HAP-1 (cell line): ENCODE measurements around the gene FEN1.

Source experiments
- DNase-seq, 2 experiments: peaks; one replicate each; pipeline ENCODE4 v3.0.0-alpha.2; 2016 to 2020; ENCODE audit warnings: low spot score in 2 of 2
- H3K27me3 ChIP-seq: fragments of 250-450 bp; sonication (Bioruptor Pico); 2 replicates; pipeline ENCODE4 v1.5.1; 2020; ENCODE audit warnings: low read depth, mild to moderate bottlenecking, moderate library complexity
- H3K36me3 ChIP-seq: fragments of 250-450 bp; sonication (Bioruptor Pico); replicated peaks from 2 replicates; pipeline ENCODE4 v1.5.1; 2020; ENCODE audit warnings: mild to moderate bottlenecking
- H3K4me1 ChIP-seq: fragments of 250-450 bp; sonication (Bioruptor Pico); 2 replicates; pipeline ENCODE4 v1.5.1; 2020; ENCODE audit warnings: mild to moderate bottlenecking
- H3K4me3 ChIP-seq: fragments of 250-450 bp; sonication (Bioruptor Pico); 2 replicates; pipeline ENCODE4 v1.5.1; 2020; ENCODE audit warnings: mild to moderate bottlenecking, moderate library complexity
- H3K9me3 ChIP-seq: fragments of 250-450 bp; sonication (Bioruptor Pico); 2 replicates; pipeline ENCODE4 v1.5.1; 2020; ENCODE audit warnings: mild to moderate bottlenecking, moderate library complexity
- in situ Hi-C: fragments of 300-500 bp; cut with MboI; formaldehyde crosslinking; loops from 3 replicates; pipeline ENCODE4 v1.14.3; 2020; ENCODE audit warnings: low sequenced_read_pairs, inconsistent platforms, mixed read lengths

The FEN1 gene

DNA sequence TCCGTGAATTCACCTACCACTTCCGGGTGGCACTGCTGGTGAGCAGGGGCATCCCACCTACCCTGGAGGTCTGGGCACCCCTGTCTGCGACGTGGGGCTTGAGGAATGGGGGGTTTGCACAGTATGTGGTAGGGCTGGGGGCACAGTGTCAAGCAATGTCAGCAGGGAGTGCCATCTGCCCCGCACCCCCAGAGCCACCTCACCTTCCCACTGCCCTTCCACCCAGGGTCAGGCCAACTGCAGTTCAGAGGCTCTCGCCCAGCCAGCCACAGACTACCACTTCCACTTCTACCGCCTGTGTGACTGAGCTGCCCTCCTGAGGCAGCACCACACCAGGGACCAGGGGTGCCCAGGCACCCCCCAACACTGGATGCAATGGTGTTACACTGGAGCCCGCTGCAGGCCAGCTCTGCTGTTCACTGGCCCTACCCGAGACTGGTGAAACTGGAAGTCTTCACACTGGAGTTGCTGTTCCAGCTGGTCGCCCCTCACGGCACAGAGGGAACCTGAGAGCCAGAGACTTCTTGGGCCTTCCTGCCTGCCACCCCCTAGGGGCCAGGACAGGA lies 6.8 kb upstream of the FEN1 start:
- in situ Hi-C loops = no loop called here
- DNase-seq = no peak
- no peak overlapping the region for H3K4me3 ChIP-seq
- peaks cover 47% of the 10 kb centered on the region for H3K36me3 ChIP-seq
- no peaks in the 10 kb centered on the region for H3K4me1 ChIP-seq
- no peaks in the 10 kb centered on the region for H3K27me3 ChIP-seq
- no peaks in the 10 kb centered on the region for H3K9me3 ChIP-seq

DNA sequence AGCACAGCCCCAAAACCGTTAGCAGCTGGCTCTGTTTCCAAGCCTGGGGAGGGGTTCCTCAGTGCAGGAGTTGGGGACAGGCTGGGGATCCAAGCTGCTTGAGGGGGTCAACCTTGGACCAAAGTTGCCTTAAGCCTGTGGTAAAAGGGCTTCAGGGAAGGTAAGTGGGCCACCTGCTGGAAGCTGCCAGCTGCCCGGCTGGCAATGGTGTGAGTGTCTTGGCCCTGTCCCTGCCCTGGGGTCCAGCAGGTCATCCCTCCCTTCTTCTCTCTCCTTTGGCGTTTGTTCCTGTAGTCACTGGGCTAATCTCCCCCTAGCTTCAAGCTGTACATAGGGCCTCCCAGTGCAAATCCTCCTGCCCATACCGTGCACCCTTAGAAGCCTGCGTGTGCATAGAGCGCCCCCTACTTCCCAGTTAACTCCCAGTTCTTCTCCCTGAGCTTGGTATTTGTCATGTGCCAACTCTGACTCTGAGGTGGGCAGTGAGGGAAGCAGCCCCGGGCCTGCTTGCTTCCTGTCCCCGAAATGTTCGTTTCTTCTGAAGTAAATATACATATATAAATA lies 4.7 kb upstream of the FEN1 start:
- Histone ChIP-seq H3K36me3 (peaks cover 47% of the 10 kb centered on the region), H3K4me1 (no peaks in the 10 kb centered on the region), H3K4me3 (no peak overlapping the region), H3K27me3 (no peaks in the 10 kb centered on the region), H3K9me3 (no peaks in the 10 kb centered on the region)
- in situ Hi-C loops = no loop called here
- peak in 1 of 2 experiments; percentile 59 for DNase-seq

DNA sequence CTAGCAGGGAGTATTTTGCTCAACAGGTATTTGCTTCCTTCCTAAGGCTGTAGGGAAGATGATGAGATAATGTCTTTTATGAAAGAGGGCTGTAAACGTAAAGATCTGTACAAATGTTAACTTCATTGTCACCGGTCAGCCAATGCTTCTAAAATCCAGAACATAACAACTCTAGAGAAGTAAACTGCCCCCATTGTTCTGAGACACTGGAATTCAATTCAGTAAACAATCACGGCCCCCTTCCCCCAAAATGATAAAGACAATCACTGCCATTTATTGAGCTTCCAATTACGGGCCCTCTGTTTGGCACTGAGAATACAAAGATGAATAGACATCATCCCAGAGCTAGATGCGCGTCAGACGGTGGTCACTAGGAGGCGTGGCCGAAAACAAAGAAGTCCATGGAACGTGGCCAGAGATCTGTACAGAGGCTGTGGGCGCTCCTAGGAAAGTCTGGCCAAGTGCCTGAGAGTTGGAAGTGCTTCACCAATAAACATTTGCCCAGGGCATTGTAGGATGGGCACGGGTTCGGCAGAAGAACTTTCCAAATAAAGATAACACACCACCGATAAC lies 888 bp upstream of the FEN1 start:
- H3K36me3 ChIP-seq = peaks cover 70% of the 10 kb centered on the region
- in situ Hi-C loops = no loop called here
- H3K4me1 ChIP-seq = peaks cover 13% of the 10 kb centered on the region
- H3K9me3 ChIP-seq = no peaks in the 10 kb centered on the region
- no peaks in the 10 kb centered on the region for H3K27me3 ChIP-seq
- peak overlapping the region; percentile 95 for H3K4me3 ChIP-seq
- DNase-seq = peak; percentile 74 to 85

DNA sequence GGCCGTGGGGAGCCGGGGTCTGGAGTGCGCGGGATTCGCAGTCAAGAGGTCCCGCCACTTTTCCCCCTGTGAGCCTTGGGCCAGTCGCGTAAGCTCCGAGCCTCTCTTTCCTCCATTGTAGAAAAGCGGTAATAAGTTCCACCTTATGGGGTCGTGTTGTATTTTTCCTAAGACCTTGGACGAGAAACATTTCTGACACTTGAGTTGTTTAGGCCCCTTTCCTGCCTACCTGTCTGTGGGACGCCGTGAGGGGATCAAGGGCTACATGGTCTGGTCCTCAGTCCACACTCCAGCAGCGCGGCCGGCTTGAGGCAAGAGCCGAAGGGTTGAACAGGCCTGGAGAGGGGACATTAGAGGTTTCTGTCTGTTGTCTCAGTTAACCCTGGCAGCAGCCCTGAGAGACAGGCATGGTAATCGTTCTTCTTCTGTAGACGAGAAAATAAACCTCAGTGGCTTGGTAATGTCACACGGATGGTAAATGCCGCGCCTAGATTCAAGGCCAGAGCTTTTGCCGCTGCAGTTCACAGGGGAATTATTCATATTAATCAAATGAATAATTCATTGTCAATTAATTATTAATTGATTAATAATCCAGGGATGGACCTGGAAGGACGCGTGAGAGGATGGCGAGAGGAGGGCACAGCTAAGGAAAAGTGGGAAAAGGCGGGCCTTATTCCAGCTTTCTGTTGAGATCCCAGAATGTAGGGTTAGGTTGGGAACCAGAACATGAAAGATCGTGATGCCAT lies 545 bp downstream of the FEN1 start:
- peaks cover 62% of the 10 kb centered on the region for H3K36me3 ChIP-seq
- H3K9me3 ChIP-seq = no peaks in the 10 kb centered on the region
- peaks cover 18% of the 10 kb centered on the region for H3K4me1 ChIP-seq
- peak overlapping the region; percentile 95 for H3K4me3 ChIP-seq
- no peaks in the 10 kb centered on the region for H3K27me3 ChIP-seq
- DNase-seq = peak in 1 of 2 experiments; percentile 31
- in situ Hi-C loops = no loop called here

DNA sequence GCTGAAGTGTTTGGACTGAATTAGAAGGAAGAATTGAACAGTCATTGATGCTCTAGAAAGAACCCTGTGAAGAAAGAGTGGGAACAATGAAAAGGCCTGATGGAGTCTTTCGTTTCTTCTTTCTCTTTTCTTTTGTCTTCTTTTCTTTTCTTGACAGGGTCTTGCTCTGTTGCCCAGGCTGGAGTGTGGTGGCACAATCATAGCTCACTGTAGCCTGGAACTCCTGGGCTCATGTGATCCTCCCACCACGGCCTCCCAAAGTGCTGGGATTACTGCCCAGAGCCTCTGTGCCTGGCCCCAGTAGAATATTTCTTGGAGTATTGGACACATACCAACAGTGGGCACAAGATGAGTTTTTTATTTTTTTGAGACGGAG lies 1.1 kb downstream of the FEN1 start:
- H3K36me3 ChIP-seq = peaks cover 56% of the 10 kb centered on the region
- peaks cover 18% of the 10 kb centered on the region for H3K4me1 ChIP-seq
- no peak for DNase-seq
- no peaks in the 10 kb centered on the region for H3K9me3 ChIP-seq
- H3K4me3 ChIP-seq = peak overlapping the region; percentile 95
- in situ Hi-C loops = no loop called here
- H3K27me3 ChIP-seq = no peaks in the 10 kb centered on the region

DNA sequence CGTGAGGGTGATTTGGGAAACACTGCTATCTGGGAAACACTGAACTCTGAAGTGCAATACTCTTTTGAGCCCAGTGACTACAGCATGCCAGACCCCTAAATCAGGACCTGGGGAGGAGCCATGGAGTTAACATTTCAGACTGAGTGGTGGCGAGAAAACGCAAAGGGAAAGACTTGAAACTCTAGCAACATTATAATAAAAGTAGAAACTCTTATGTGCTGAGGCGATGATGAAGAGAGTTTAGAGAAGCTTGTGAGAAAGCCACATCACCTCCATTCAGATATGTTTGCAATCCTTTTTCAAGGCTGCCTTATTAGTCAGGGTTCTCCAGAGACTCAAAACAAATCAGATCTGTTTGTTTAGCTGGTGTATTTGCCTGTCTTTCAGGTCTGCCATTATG lies 1.9 kb downstream of the FEN1 start:
- peaks cover 54% of the 10 kb centered on the region for H3K36me3 ChIP-seq
- H3K27me3 ChIP-seq = no peaks in the 10 kb centered on the region
- H3K4me1 ChIP-seq = peaks cover 18% of the 10 kb centered on the region
- peak overlapping the region; percentile 95 for H3K4me3 ChIP-seq
- in situ Hi-C loops = no loop called here
- no peak for DNase-seq
- H3K9me3 ChIP-seq = no peaks in the 10 kb centered on the region

DNA sequence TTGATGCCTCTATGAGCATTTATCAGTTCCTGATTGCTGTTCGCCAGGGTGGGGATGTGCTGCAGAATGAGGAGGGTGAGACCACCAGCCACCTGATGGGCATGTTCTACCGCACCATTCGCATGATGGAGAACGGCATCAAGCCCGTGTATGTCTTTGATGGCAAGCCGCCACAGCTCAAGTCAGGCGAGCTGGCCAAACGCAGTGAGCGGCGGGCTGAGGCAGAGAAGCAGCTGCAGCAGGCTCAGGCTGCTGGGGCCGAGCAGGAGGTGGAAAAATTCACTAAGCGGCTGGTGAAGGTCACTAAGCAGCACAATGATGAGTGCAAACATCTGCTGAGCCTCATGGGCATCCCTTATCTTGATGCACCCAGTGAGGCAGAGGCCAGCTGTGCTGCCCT lies 2.7 kb downstream of the FEN1 start:
- DNase-seq = no peak
- in situ Hi-C loops = no loop called here
- peaks cover 18% of the 10 kb centered on the region for H3K4me1 ChIP-seq
- H3K4me3 ChIP-seq = no peak overlapping the region
- no peaks in the 10 kb centered on the region for H3K9me3 ChIP-seq
- H3K27me3 ChIP-seq = no peaks in the 10 kb centered on the region
- peaks cover 51% of the 10 kb centered on the region for H3K36me3 ChIP-seq

DNA sequence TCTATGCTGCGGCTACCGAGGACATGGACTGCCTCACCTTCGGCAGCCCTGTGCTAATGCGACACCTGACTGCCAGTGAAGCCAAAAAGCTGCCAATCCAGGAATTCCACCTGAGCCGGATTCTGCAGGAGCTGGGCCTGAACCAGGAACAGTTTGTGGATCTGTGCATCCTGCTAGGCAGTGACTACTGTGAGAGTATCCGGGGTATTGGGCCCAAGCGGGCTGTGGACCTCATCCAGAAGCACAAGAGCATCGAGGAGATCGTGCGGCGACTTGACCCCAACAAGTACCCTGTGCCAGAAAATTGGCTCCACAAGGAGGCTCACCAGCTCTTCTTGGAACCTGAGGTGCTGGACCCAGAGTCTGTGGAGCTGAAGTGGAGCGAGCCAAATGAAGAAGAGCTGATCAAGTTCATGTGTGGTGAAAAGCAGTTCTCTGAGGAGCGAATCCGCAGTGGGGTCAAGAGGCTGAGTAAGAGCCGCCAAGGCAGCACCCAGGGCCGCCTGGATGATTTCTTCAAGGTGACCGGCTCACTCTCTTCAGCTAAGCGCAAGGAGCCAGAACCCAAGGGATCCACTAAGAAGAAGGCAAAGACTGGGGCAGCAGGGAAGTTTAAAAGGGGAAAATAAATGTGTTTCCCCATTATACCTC lies 3.3 kb downstream of the FEN1 start:
- Histone ChIP-seq H3K9me3 (no peaks in the 10 kb centered on the region), H3K4me1 (peaks cover 18% of the 10 kb centered on the region), H3K4me3 (no peak overlapping the region), H3K36me3 (peaks cover 53% of the 10 kb centered on the region), H3K27me3 (no peaks in the 10 kb centered on the region)
- in situ Hi-C loops = no loop called here
- DNase-seq = no peak

DNA sequence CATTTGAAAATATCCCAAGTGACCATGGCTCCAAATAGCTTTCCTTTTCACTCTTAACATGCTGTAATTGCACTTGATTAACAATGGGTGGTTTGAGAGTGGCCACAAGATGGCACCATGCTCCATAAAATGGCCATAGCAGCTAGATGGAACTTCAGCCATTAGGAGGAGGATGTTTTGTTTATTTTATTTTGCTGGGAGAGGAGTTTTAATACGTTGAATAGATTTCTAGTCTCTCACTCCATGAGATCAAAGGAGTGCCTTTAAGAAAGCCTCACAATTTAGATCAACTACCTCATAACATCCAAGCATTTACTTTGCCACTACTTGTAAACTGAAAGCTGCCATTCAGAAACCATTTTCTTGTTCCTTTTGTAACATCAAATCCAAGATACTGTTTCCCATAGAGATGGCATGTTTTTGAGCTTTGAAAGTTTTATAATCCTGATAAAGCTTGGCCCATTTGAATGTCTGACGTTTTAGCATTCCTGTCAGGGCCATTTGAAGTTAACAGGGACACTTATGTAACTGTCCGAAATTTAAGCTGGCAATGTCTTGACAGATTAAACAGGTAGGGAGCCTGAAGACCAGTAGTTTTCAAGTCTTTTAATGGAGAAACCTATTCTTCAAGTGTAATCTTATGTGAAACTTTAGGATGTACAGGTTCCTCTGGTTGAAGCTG lies 4.7 kb downstream of the FEN1 start:
- in situ Hi-C loops = no loop called here
- Histone ChIP-seq H3K9me3 (no peaks in the 10 kb centered on the region), H3K36me3 (peaks cover 66% of the 10 kb centered on the region), H3K4me1 (peaks cover 18% of the 10 kb centered on the region), H3K27me3 (no peaks in the 10 kb centered on the region), H3K4me3 (no peak overlapping the region)
- peak; percentile 76 to 79 for DNase-seq

DNA sequence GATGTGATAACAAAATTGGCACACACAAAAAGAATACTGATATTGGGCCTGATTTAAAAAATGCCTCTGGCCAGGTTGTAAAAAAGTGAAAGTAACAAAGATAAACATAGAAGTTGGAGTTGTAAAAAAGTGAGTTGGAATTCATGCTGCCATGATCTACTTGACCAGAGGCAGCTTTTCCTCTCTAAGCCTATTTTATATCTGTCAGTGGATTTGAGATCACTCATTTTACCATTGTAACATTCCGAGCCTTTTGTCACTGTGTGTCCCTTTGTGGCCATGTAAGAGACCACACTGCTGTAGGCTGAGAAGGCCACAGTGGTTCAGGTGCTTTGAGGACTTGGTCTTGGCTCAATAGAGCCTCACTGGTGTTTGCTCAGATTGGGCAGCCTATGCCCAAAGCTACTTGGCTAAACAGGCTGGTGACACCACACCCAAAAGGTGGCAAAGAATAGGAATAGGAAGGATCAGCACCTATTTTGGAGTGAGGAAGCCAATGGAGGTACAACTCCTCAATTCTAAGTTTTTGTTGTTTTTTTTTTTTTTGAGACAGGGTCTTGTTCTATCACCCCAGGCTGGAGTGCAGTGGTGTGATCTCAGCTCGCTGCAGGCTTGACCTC lies 7.1 kb downstream of the FEN1 start:
- in situ Hi-C loops = no loop called here
- DNase-seq = no peak
- Histone ChIP-seq H3K36me3 (peaks cover 78% of the 10 kb centered on the region), H3K9me3 (no peaks in the 10 kb centered on the region), H3K4me1 (peaks cover 5% of the 10 kb centered on the region), H3K27me3 (no peaks in the 10 kb centered on the region), H3K4me3 (no peak overlapping the region)

DNA sequence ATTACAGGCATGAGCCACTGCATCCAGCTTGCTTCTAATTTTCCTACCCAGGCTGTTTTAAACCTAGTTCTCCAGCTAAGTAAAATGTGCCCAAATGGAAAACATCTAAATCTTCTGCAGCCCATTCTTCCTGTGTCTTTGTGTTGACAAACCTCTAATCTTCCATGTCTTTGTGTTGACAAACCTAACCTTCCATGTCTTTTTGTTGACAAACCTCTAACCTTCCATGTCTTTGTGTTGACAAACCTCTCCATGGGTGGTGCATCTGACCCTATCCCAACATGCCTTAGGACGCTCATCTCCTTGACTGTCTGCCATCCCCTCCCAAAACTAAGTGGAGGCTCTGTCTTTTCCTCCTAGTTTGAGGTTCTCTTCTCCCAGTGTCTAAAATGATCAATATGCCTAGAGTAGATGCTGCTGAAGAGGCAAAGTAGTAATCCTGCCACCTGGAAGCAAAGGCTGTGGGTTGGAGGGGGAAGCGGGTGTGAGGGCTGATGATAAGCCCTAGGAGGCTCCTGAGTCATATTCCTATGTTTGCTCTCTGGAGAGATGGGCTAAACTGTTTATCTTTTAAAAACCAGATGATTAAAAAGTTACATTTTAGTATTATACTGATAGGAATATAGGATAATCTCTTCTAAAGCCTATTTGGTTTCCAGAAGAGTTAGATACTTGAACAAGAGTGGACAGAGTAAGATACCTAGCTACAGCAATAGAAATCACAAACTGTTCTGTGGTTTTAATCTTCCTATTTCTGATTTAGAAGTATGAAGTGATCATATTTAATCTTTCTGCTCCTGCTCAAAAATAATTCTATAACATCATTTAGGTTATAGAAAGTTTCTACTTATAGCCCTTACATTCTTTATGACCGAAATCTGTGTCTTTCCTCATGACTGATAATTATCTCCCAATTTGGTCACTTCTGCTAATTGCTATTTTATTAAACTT lies 7.9 kb downstream of the FEN1 start:
- in situ Hi-C loops = no loop called here
- Histone ChIP-seq H3K4me3 (no peak overlapping the region), H3K9me3 (no peaks in the 10 kb centered on the region), H3K27me3 (no peaks in the 10 kb centered on the region), H3K36me3 (peaks cover 78% of the 10 kb centered on the region), H3K4me1 (peaks cover 5% of the 10 kb centered on the region)
- no peak for DNase-seq

DNA sequence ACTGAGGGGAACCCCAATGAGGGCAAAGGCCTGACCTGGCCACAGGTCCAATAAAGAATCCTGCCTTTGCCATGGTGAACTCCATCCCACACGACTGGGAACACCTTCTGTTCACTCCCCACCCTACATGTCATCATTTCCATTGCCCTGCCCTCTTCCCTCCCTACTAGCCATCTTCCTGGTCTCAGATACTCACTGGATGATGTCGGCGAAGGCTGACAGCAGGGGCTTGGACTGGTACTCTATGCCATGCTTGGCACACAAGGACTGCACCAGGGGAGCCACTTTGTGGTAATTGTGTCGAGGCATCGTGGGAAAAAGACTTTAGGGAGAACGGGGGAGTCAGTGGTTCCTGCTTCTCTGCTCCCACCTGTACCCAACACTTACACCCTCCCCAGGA lies 9.9 kb downstream of the FEN1 start:
- H3K27me3 ChIP-seq = no peaks in the 10 kb centered on the region
- H3K4me1 ChIP-seq = peaks cover under 1% of the 10 kb centered on the region
- in situ Hi-C loops = no loop called here
- H3K4me3 ChIP-seq = no peak overlapping the region
- no peaks in the 10 kb centered on the region for H3K9me3 ChIP-seq
- peaks cover 78% of the 10 kb centered on the region for H3K36me3 ChIP-seq
- DNase-seq = no peak
